ENCODE data around the gene TEAD4.

TEAD4 gene

DNA sequence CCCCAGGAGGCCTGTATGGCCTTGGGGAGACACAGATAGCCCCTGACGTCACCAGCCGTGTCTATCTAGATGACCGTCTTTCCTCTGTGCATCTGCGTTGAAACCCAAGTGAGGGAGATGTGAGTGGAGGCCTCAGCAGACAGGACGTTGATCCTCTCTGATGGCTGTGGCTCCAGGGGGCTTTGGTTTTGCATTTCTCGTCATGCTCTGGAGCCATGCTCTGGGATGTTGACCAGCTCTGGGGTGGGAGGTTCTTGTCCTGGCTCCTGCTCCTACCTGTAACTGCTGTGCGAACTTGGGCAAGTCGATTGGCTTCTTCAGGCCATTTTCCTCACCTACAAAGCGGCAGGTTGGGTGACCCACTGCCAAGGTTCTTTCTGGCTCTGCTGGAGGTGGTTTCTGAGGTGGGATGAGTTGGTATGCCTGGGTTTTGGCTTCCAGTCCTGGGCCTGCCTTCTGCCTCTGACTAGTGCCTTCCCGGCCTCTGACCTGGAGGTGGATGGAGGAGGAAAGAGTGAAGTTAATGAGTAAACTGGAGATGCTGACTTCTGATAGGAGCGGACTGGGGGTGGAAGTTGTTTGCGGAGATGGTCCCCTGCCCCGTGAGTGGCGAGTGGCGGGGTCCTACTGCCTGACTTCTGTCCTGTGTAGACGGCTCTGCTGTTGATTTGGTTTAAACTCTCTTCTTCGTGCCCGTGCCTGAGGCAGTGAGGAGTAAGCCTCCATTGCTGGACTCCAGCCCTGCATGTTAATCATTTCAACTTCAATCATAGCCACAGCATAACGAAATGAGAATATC, 126.3 kb downstream of the TEAD4 start:
- DNase-seq = no peak

DNA sequence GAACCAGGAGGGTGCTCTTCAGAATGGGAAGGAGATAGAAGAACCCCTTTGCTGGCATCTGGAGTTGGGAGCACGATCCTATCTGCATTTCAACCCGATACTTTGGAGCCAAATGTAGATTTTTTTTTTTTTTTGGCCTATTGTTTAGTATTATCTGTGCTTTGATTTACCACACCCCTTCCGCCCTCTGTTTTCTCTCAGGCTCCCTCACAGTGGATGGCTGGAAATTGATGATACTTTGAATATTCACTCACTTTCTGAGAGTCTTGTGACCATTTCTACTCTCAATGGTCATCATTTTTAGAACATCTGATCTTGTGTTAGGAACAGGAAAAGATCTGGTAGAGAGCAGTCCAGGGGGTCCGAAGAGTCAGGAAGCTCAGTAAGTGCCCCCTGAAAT, 127.0 kb downstream of the TEAD4 start:
- DNase-seq = no peak

DNA sequence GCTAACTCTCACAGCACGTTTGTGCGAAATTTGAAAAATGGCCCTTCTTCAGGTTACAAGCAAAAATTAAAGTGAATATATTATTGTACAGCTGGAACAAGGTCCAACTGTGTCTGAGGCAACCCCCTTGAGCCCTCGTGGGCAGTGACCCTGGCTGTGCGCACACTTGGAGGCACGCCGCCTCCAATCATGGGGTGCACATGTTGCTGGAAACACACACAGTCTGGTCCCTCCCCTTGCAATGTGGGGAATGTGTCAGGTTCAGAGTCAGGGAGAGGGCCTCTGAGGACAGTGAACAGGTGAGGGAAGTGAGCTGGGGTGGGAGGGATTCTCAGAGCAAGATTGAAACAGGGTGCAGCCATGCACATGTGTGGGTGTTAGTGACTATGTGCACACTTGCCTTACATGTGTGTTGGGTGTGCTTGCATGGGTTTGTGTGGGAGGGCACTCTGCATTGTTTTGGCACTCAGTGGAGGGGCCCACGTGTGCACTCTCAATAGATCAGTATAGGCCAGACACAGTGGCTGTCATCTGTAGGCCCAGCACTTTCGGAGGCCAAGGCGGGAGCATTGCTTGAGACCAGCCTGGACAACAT, 127.6 kb downstream of the TEAD4 start:
- DNase-seq = no peak

DNA sequence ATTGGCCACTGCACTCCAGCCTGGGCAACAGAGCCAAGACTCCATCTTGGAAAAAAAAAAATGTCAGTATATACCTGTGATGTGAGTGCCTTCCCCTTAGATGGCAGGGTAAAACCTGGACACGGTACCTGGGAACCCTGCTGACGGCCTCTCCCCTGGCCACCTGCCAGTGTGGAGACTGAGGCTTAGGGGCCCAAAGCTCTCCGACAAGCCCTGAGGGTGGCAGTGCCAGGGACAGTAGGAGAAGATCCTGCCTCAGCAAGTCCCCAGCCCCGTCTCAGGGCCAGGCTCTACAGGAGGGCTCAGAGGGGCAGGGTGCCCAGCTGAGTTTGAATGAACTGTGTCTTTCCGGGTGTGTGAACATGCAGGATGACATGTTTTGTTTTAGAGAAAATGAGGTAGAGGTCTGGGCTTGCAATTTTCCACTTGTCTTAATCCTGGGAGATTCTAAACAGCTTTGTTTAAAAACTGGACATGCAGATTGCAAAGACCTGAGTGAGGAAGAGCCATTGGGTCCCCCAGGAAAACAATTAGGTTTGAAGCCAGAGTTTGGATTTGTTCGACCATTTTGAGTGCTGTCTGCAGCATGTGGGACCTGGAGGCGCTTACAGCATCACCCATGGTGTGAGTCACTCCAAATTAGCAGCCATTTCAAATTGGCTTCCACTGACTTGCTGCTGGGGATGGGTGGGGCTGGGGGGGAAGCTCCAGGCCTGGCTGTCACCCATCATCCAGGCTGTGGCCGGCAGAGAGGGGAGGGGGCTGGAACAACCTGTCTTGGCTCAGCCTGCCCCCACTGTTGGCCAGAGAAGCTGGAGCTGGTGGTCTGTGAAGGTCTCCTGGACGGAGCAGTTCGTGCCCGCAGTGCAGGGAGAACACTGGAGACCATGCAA, 128.8 kb downstream of the TEAD4 start:
- no peak for DNase-seq

DNA sequence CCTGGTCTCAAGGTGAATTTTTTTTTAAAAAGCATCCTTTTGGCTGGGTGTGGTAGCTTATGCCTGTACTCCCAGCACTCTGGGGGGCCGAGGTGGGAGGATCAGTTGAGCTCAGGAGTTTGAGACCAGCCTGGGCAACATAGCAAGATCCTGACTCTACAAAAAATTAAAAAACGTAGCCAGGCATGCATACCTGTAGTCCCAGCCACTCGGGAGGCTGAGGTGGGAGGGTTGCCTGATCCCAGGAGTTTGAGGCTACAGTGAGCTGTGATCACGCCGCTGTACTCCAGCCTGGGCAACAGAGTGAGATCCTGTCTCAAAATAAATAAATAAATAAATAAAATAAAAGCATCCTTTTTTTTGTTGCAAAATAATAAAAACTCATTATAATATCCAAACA, 130.4 kb downstream of the TEAD4 start:
- DNase-seq = no peak
